A549 (cell line): ENCODE data around the gene CACNA2D4. TPM values are rescaled to one million over a fixed set of nuclear protein-coding genes. Genes with fewer than 3 reads are reported as not detected.

Source experiments
- ATAC-seq, 2 experiments: fragments of 200-7000 bp in 1 of 2; fragments of >200 bp in 1 of 2; cut with Nextera tagmentation in 1 of 2; cut with Tn5 transposase in 1 of 2; 3 replicates each; pipeline versions ENCODE4 v1.8.0 to v1.9.1; 2018 to 2020; ENCODE audit warnings: mild to moderate bottlenecking in 1 of 2, moderate library complexity in 1 of 2
- CTCF ChIA-PET: fragments of 300-600 bp; sonication (Branson Sonifier 250); formaldehyde crosslinking; extraction: SDS; loops from one replicate; lab custom pipeline; 2021; ENCODE audit warnings: antibody characterized with exemption, inconsistent platforms; lab: Yijun Ruan, JAX
- POLR2A ChIA-PET: fragments of 350-600 bp; formaldehyde crosslinking; extraction: SDS; loops from one replicate; lab custom pipeline; 2021; ENCODE audit warnings: antibody characterized with exemption, inconsistent platforms; lab: Yijun Ruan, JAX
- DNase-seq, 2 experiments: peaks; one replicate each; pipeline versions ENCODE4 v3.0.0 to v3.0.0-alpha.2; 2011 to 2016; ENCODE audit warnings: low read depth in 1 of 2, low spot score in 1 of 2
- FAIRE-seq: peaks from 2 replicates; lab custom pipeline; 2011; peaks lifted over from hg19 to GRCh38; lab: Jason Lieb, UNC
- H3K27ac ChIP-seq, 2 experiments: fragments of >200 bp; sonication (Bioruptor Twin); formaldehyde crosslinking; 3 replicates each; pipeline ENCODE4 v1.5.1; 2016 to 2017
- H3K4me1 ChIP-seq: fragments of >200 bp; sonication (Bioruptor Twin); formaldehyde crosslinking; 3 replicates; pipeline ENCODE4 v1.6.1; 2016
- H3K4me2 ChIP-seq: fragments of >200 bp; sonication (Bioruptor Twin); formaldehyde crosslinking; 3 replicates; pipeline ENCODE4 v1.6.1; 2016
- H3K4me3 ChIP-seq: fragments of >200 bp; sonication (Bioruptor Twin); formaldehyde crosslinking; 3 replicates; pipeline ENCODE4 v1.5.1; 2016
- H3K9me3 ChIP-seq: fragments of >200 bp; sonication (Bioruptor Twin); formaldehyde crosslinking; 3 replicates; pipeline ENCODE4 v1.6.1; 2016
- BCL3 ChIP-seq: fragments of >200 bp; sonication (Bioruptor Twin); formaldehyde crosslinking; IDR thresholded peaks from 3 replicates; pipeline ENCODE4 v1.6.1; 2016
- CBX2 ChIP-seq: fragments of 200-600 bp; sonication (generic); IDR thresholded peaks from 2 replicates; pipeline ENCODE4 v1.6.1; 2016; ENCODE audit warnings: low read depth, mild to moderate bottlenecking, borderline replicate concordance
- CBX8 ChIP-seq: fragments of 200-600 bp; sonication (generic); IDR thresholded peaks from 2 replicates; pipeline ENCODE4 v1.6.1; 2016
- EP300 ChIP-seq, 2 experiments: fragments of >200 bp; sonication (Bioruptor Twin); formaldehyde crosslinking; IDR thresholded peaks; 2 replicates in 1 of 2; 3 replicates in 1 of 2; pipeline ENCODE4 v1.6.1; 2016 to 2017
- FOSB ChIP-seq: fragments of 250-450 bp; sonication (Bioruptor Pico); IDR thresholded peaks from 2 replicates; pipeline ENCODE4 v1.5.0; 2020; ENCODE audit warnings: mild to moderate bottlenecking, moderate library complexity
- HDAC2 ChIP-seq: fragments of 200-600 bp; sonication (generic); IDR thresholded peaks from 2 replicates; pipeline ENCODE4 v1.6.1; 2016
- HEYL ChIP-seq: fragments of 250-450 bp; sonication (Bioruptor Pico); IDR thresholded peaks from 2 replicates; pipeline ENCODE4 v1.8.0; 2021; ENCODE audit warnings: mild to moderate bottlenecking, moderate library complexity
- HOXB13 ChIP-seq: fragments of 250-450 bp; sonication (Bioruptor Pico); IDR thresholded peaks from 2 replicates; pipeline ENCODE4 v1.5.0; 2020; ENCODE audit warnings: low read depth, mild to moderate bottlenecking, moderate library complexity
- HOXB5 ChIP-seq: fragments of 250-450 bp; sonication (Bioruptor Pico); IDR thresholded peaks from 2 replicates; pipeline ENCODE4 v1.5.0; 2020; ENCODE audit warnings: mild to moderate bottlenecking, moderate library complexity
- JUNB ChIP-seq: fragments of >200 bp; sonication (Bioruptor Twin); formaldehyde crosslinking; IDR thresholded peaks from 2 replicates; pipeline ENCODE4 v1.6.1; 2016
- KDM5A ChIP-seq: fragments of 200-600 bp; sonication (generic); IDR thresholded peaks from 2 replicates; pipeline ENCODE4 v1.6.1; 2016; ENCODE audit warnings: antibody characterized with exemption, mild to moderate bottlenecking
- MAFK ChIP-seq: fragments of 450-650 bp; IDR thresholded peaks from 2 replicates; pipeline ENCODE4 v1.6.1; 2014; ENCODE audit not compliant: partially characterized antibody
- MAZ ChIP-seq: fragments of 150-350 bp; IDR thresholded peaks from 2 replicates; pipeline ENCODE4 v1.6.1; 2014; ENCODE audit warnings: antibody characterized with exemption, low read depth, low read length, borderline replicate concordance
- NFE2L2 ChIP-seq: fragments of 150-350 bp; conservative IDR thresholded peaks from 2 replicates; pipeline ENCODE4 v1.6.1; 2014; ENCODE audit warnings: low read length
- POLR2A ChIP-seq: IDR thresholded peaks from 2 replicates; pipeline ENCODE4 v1.6.1; 2012; ENCODE audit warnings: mild to moderate bottlenecking, low read length
- RAD21 ChIP-seq, 2 experiments: fragments of >200 bp in 1 of 2; sonication (Bioruptor Twin) in 1 of 2; formaldehyde crosslinking in 1 of 2; IDR thresholded peaks in 1 of 2; conservative IDR thresholded peaks in 1 of 2; 2 replicates in 1 of 2; 3 replicates in 1 of 2; pipeline ENCODE4 v1.6.1; 2012 to 2018; ENCODE audit warnings: inconsistent platforms in 1 of 2
- RARB ChIP-seq: fragments of 250-450 bp; sonication (Bioruptor Pico); IDR thresholded peaks from 2 replicates; pipeline ENCODE4 v1.8.0; 2021; ENCODE audit warnings: mild to moderate bottlenecking, moderate library complexity
- RCOR1 ChIP-seq: fragments of 150-350 bp; IDR thresholded peaks from 2 replicates; pipeline ENCODE4 v1.6.1; 2014; ENCODE audit warnings: antibody characterized with exemption, low read length, low read depth
- RFX5 ChIP-seq: fragments of 450-650 bp; IDR thresholded peaks from 2 replicates; pipeline ENCODE4 v1.7.1; 2014; ENCODE audit warnings: antibody characterized with exemption, mild to moderate bottlenecking, moderate library complexity
- ZC3H11A ChIP-seq: fragments of 450-650 bp; IDR thresholded peaks from 2 replicates; pipeline ENCODE4 v1.6.1; 2014; ENCODE audit warnings: antibody characterized with exemption, mild to moderate bottlenecking
- ZNF302 ChIP-seq: fragments of 250-450 bp; sonication (Bioruptor Pico); IDR thresholded peaks from 2 replicates; pipeline ENCODE4 v1.9.0; 2021; ENCODE audit warnings: inconsistent platforms, mild to moderate bottlenecking, moderate library complexity
- ZSCAN20 ChIP-seq: fragments of 250-450 bp; sonication (Bioruptor Pico); IDR thresholded peaks from 2 replicates; pipeline ENCODE4 v1.8.0; 2022; ENCODE audit warnings: mild to moderate bottlenecking, moderate library complexity
- WGBS: methylation state at CpG from one replicate; pipeline ENCODE4 v1.1.6; 2017; ENCODE audit errors: missing lambda C conversion rate; 5-methylcytosine and 5-hydroxymethylcytosine counted together
- polyA plus RNA-seq, 4 experiments: library from polyadenylated mRNA; depleted of rRNA in 3 of 4; stranded (reverse); fragments of >200 nt; fragmentation: RNase III in 1 of 4; extraction: RNeasy Plus Mini Kit Qiagen cat#74134 plus additional on column Dnase treatment in 1 of 4; gene quantifications; 2 replicates in 3 of 4; 3 replicates in 1 of 4; pipeline ENCODE4 v1.2.3, GENCODE V29; 2011 to 2017
- TF ChIP-seq, protein P1 (sequence below): IDR thresholded peaks from 2 replicates; pipeline ENCODE4 v1.6.1; 2012; ENCODE audit warnings: low read depth, borderline replicate concordance
- TF ChIP-seq, protein P2 (sequence below): IDR thresholded peaks from 2 replicates; pipeline ENCODE4 v1.6.1; 2012
- TF ChIP-seq, protein P3 (sequence below): fragments of >200 bp; sonication (Bioruptor Twin); formaldehyde crosslinking; IDR thresholded peaks from 2 replicates; pipeline ENCODE4 v1.6.1; 2016
- TF ChIP-seq, protein P4 (sequence below): fragments of >200 bp; sonication (Bioruptor Twin); formaldehyde crosslinking; IDR thresholded peaks from 3 replicates; pipeline ENCODE4 v1.5.1; 2016
- TF ChIP-seq, protein P5 (sequence below): fragments of 200-600 bp; sonication (generic); IDR thresholded peaks from 2 replicates; pipeline ENCODE4 v1.6.1; 2016; ENCODE audit warnings: antibody characterized with exemption, mild to moderate bottlenecking, moderate library complexity
- TF ChIP-seq, protein P6 (sequence below): IDR thresholded peaks from 2 replicates; pipeline ENCODE4 v1.6.1; 2012

Gene CACNA2D4
- polyA plus RNA-seq, 2 of the 4 experiments (the other 2 are of a cell fraction): not detected

DNA sequence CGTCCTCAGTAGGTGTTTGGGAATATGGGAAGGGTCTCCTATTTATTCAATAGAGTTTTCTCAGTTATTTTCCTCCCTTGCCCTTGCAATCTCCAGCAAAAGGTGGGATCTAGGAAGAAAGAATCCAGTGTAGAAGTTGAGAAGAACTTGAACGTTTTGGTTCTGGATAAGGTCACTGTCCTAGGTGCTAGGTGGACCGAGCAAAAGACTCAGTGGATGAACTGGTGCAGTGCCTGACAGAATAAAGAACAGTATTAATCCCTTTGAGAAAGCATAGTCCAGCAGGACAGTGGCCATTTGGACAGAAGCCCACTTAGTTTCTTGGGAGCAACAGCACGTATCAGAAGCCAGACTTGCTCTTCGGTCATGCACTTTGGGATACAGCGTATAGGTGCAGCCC is 130.7 kb downstream of the CACNA2D4 start:
- no peak overlapping the region for H3K4me3 ChIP-seq
- FAIRE-seq: no peak
- TF ChIP-seq KDM5A (no peak), ZNF302 (no peak), CBX8 (no peak), RARB (CRISPR knock-in tag) (no peak), HOXB5 (CRISPR knock-in tag) (no peak), HDAC2 (no peak), RAD21 (conservative IDR thresholded peaks at IDR 0.05 in 1 of 2, IDR thresholded peaks at IDR 0.05 in 1 of 2) (no peak), BCL3 (no peak), HEYL (no peak), MAZ (no peak), CBX2 (no peak), NFE2L2 (no peak), HOXB13 (CRISPR knock-in tag) (no peak), ZSCAN20 (CRISPR knock-in tag) (no peak), POLR2A (no peak)
- TF ChIP-seq, protein P1, sequence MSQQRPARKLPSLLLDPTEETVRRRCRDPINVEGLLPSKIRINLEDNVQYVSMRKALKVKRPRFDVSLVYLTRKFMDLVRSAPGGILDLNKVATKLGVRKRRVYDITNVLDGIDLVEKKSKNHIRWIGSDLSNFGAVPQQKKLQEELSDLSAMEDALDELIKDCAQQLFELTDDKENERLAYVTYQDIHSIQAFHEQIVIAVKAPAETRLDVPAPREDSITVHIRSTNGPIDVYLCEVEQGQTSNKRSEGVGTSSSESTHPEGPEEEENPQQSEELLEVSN: no peak
- TF ChIP-seq, protein P2, sequence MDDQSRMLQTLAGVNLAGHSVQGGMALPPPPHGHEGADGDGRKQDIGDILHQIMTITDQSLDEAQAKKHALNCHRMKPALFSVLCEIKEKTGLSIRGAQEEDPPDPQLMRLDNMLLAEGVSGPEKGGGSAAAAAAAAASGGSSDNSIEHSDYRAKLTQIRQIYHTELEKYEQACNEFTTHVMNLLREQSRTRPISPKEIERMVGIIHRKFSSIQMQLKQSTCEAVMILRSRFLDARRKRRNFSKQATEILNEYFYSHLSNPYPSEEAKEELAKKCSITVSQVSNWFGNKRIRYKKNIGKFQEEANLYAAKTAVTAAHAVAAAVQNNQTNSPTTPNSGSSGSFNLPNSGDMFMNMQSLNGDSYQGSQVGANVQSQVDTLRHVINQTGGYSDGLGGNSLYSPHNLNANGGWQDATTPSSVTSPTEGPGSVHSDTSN: no peak
- TF ChIP-seq, all 56 proteins: peak for 0
- ATAC-seq: no peak
- Histone ChIP-seq H3K9me3 (no peaks in the 10 kb centered on the region), H3K4me2 (no peak overlapping the region), H3K27ac (no peak overlapping the region), H3K4me1 (no peaks in the 10 kb centered on the region)
- POLR2A ChIA-PET: no interaction called here
- CTCF ChIA-PET: interaction anchor here (1.2 to 14.6 kb wide), 5 partner anchors 11 to 154 kb away, joined by 3 to 483 read pairs (median 210); partner anchors contain the start of gene WNT5B
- 79% methylated on average over 6 of the region's 6 CpGs for WGBS
- no peak for DNase-seq

- FAIRE-seq (no peak), ATAC-seq (no peak), DNase-seq (no peak)
- Histone ChIP-seq H3K9me3 (no peaks in the 10 kb centered on the region), H3K4me1 (peaks cover 9% of the 10 kb centered on the region; the same call in 2 of the 3 replicates), H3K27ac (no peak overlapping the region), H3K4me2 (no peak overlapping the region), H3K4me3 (no peak overlapping the region)
- WGBS: 90% methylated on average over 2 of the region's 2 CpGs
- no peak for TF ChIP-seq RCOR1
- TF ChIP-seq, protein P3, sequence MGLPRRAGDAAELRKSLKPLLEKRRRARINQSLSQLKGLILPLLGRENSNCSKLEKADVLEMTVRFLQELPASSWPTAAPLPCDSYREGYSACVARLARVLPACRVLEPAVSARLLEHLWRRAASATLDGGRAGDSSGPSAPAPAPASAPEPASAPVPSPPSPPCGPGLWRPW: no peak
- TF ChIP-seq RARB (CRISPR knock-in tag): no peak
- TF ChIP-seq, protein P4, sequence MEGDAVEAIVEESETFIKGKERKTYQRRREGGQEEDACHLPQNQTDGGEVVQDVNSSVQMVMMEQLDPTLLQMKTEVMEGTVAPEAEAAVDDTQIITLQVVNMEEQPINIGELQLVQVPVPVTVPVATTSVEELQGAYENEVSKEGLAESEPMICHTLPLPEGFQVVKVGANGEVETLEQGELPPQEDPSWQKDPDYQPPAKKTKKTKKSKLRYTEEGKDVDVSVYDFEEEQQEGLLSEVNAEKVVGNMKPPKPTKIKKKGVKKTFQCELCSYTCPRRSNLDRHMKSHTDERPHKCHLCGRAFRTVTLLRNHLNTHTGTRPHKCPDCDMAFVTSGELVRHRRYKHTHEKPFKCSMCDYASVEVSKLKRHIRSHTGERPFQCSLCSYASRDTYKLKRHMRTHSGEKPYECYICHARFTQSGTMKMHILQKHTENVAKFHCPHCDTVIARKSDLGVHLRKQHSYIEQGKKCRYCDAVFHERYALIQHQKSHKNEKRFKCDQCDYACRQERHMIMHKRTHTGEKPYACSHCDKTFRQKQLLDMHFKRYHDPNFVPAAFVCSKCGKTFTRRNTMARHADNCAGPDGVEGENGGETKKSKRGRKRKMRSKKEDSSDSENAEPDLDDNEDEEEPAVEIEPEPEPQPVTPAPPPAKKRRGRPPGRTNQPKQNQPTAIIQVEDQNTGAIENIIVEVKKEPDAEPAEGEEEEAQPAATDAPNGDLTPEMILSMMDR: no peak
- no peak for TF ChIP-seq FOSB
- TF ChIP-seq, protein P5, sequence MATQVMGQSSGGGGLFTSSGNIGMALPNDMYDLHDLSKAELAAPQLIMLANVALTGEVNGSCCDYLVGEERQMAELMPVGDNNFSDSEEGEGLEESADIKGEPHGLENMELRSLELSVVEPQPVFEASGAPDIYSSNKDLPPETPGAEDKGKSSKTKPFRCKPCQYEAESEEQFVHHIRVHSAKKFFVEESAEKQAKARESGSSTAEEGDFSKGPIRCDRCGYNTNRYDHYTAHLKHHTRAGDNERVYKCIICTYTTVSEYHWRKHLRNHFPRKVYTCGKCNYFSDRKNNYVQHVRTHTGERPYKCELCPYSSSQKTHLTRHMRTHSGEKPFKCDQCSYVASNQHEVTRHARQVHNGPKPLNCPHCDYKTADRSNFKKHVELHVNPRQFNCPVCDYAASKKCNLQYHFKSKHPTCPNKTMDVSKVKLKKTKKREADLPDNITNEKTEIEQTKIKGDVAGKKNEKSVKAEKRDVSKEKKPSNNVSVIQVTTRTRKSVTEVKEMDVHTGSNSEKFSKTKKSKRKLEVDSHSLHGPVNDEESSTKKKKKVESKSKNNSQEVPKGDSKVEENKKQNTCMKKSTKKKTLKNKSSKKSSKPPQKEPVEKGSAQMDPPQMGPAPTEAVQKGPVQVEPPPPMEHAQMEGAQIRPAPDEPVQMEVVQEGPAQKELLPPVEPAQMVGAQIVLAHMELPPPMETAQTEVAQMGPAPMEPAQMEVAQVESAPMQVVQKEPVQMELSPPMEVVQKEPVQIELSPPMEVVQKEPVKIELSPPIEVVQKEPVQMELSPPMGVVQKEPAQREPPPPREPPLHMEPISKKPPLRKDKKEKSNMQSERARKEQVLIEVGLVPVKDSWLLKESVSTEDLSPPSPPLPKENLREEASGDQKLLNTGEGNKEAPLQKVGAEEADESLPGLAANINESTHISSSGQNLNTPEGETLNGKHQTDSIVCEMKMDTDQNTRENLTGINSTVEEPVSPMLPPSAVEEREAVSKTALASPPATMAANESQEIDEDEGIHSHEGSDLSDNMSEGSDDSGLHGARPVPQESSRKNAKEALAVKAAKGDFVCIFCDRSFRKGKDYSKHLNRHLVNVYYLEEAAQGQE: no peak
- TF ChIP-seq EP300 (IDR thresholded peaks at IDR 0.05): no peak
- TF ChIP-seq, protein P6, sequence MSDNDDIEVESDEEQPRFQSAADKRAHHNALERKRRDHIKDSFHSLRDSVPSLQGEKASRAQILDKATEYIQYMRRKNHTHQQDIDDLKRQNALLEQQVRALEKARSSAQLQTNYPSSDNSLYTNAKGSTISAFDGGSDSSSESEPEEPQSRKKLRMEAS: no peak
- TF ChIP-seq MAFK: no peak
- no peak for TF ChIP-seq CBX8
- TF ChIP-seq RFX5: no peak
- no peak for TF ChIP-seq JUNB
- no peak for TF ChIP-seq ZC3H11A
- CTCF ChIA-PET: interaction anchor here (0.7 to 6.4 kb wide), 7 partner anchors 9 to 378 kb away, joined by 3 to 68 read pairs (median 16); no protein-coding TSS in a partner anchor
- POLR2A ChIA-PET: no interaction called here
Measured at GRCh38 chr12:1782215-1782614, 136.2 kb downstream of the CACNA2D4 start.
